ENCODE results near the gene C2CD2L.
"Not testable (repeated sequence)": the region's sequence is repeated elsewhere in the genome, so short reads cannot be mapped to it uniquely, and the experiment has no call there.

C2CD2L gene

DNA sequence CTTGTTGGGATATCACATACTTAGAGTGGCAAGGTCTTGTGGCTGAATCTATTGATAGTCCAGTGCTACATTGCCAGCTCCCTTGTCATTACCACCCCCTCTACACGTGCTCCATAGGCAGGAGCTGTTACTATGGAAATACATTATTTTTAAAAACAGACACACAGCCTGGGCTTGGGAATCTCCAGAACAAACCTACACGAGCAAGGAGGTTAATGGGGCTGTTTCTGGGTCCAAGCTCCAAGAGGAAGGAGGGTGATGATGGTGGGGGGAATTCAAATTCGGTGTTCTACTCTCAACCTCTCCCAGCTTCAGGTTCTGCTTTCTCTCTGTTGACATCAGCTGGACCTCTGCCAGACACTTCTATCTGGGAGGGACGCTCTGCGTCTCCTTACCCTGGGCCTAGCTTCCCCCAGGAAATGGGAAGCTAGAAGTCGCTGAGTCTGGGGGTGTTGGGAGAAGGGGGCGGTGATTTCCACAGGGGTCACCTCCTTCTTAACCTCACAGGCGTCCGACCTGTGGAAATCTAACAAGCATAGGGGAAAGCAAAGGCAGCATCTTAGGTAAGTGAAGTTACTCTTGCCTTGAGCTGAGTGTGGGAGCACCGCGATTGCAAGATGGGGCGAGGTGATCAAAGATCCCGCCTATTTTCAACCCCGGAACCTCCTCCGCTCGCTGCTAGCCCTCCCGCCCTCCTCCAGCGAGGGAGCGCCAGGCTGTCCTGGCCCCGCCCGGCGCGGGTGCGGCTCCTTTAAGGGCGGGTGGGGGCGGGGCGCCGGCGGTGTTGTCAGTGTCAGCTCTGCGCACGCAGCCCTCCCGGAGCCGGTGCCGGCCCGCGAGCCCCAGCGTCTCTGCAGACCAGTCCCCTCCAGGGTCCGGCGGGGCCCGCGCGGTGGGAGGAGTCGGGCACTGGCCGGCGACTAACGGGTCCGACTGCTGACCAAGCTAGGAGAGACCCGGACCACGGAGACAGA is at the start of gene C2CD2L:
Gene C2CD2L (plus strand): TSS at position 781 of the 974 bp plus-strand sequence. CDS start 398 bp downstream, outside the sequence.
- Histone ChIP-seq H3K79me2 (ENCODE audit: insufficient read depth, low read length) (peaks cover 35% of the 10 kb centered on the region), H3K27me3 (ENCODE audit: insufficient read depth, low read length, poor library complexity, severe bottlenecking) (no peaks in the 10 kb centered on the region), H3K9ac (ENCODE audit: low read depth, low read length, poor library complexity, severe bottlenecking) (peak within 1 kb of the TSS; percentile 92), H3K9me2 (replicated peaks; ENCODE audit: low read depth, low read length) (no peaks in the 10 kb centered on the region), H3K4me3 (ENCODE audit: low read length, poor library complexity, severe bottlenecking) (peak within 1 kb of the TSS; percentile 80), H3F3A (ENCODE audit: low read depth) (no peaks in the 10 kb centered on the region), H3K9me3 (ENCODE audit: insufficient read depth, low read depth, low read length) (no peaks in the 10 kb centered on the region), H4K20me1 (ENCODE audit: insufficient read depth, low read length, poor library complexity, severe bottlenecking) (no peaks in the 10 kb centered on the region), H2AFZ (ENCODE audit: low read length) (peak within 1 kb of the TSS; percentile 96), H3K4me1 (ENCODE audit: insufficient read depth, low read length, poor library complexity, severe bottlenecking) (peaks cover 36% of the 10 kb centered on the region), H3K36me3 (ENCODE audit: insufficient read depth, low read length) (peaks cover 4% of the 10 kb centered on the region; the same call in 1 of the 2 replicates), H3K4me2 (ENCODE audit: low read depth, low read length, poor library complexity, severe bottlenecking) (peak within 1 kb of the TSS; percentile 100)
- TF ChIP-seq, protein P1, sequence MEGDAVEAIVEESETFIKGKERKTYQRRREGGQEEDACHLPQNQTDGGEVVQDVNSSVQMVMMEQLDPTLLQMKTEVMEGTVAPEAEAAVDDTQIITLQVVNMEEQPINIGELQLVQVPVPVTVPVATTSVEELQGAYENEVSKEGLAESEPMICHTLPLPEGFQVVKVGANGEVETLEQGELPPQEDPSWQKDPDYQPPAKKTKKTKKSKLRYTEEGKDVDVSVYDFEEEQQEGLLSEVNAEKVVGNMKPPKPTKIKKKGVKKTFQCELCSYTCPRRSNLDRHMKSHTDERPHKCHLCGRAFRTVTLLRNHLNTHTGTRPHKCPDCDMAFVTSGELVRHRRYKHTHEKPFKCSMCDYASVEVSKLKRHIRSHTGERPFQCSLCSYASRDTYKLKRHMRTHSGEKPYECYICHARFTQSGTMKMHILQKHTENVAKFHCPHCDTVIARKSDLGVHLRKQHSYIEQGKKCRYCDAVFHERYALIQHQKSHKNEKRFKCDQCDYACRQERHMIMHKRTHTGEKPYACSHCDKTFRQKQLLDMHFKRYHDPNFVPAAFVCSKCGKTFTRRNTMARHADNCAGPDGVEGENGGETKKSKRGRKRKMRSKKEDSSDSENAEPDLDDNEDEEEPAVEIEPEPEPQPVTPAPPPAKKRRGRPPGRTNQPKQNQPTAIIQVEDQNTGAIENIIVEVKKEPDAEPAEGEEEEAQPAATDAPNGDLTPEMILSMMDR (conservative IDR thresholded peaks at IDR 0.05; ENCODE audit: low read length): no peak
- TF ChIP-seq EZH2phosphoT487 (IDR thresholded peaks at IDR 0.05; ENCODE audit: borderline replicate concordance): no peak

DNA sequence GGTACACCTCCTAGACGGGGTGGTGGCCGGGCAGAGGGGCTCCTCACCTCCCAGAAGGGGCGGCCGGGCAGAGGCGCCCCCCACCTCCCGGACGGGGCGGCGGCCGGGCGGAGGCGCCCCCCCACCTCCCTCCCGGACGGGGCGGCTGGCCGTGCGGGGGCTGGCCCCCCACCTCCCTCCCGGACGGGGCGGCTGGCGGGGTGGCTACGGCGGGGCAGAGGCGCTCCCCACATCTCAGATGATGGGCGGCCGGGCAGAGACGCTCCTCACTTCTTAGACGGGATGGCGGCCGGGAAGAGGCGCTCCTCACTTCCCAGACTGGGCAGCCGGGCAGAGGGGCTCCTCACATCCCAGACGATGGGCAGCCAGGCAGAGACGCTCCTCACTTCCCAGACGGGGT is 48.0 kb upstream of the C2CD2L start:
- Histone ChIP-seq H3K36me3 (ENCODE audit: insufficient read depth, low read length) (peaks cover 10% of the 10 kb centered on the region; the same call in 1 of the 2 replicates), H4K20me1 (ENCODE audit: insufficient read depth, low read length, poor library complexity, severe bottlenecking) (peaks cover 26% of the 10 kb centered on the region), H3K79me2 (ENCODE audit: insufficient read depth, low read length) (peaks cover 36% of the 10 kb centered on the region), H3K4me1 (ENCODE audit: insufficient read depth, low read length, poor library complexity, severe bottlenecking) (peaks cover 24% of the 10 kb centered on the region)
- H2AFZ ChIP-seq (ENCODE audit: low read length); H3K27me3 ChIP-seq (ENCODE audit: insufficient read depth, low read length, poor library complexity, severe bottlenecking); H3F3A ChIP-seq (ENCODE audit: low read depth); H3K4me3 ChIP-seq (ENCODE audit: low read length, poor library complexity, severe bottlenecking); H3K9me3 ChIP-seq (ENCODE audit: insufficient read depth, low read depth, low read length); H3K4me2 ChIP-seq (ENCODE audit: low read depth, low read length, poor library complexity, severe bottlenecking); H3K9me2 ChIP-seq (replicated peaks; ENCODE audit: low read depth, low read length); H3K9ac ChIP-seq (ENCODE audit: low read depth, low read length, poor library complexity, severe bottlenecking): not testable (repeated sequence)

DNA sequence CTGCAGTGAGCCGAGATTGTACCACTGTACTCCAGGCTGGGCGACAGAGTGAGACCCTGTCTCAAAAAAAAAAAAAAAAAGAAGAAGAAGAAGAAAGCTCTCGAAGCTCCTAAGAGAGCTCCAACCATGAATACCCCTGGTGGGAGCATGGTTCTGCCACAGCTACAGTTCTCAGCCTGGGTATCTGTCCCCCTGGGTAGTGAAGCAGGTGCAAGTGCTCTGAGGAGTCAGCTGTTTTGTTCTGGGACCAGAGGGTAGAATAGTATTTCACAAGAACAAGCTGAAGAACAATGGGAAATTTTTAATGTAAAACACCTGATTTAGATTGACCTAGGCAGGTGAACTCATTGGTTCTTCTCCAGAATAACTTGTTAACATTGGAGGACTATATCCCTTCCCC is 45.9 kb upstream of the C2CD2L start:
- peaks cover 13% of the 10 kb centered on the region for H3K4me1 ChIP-seq (ENCODE audit: insufficient read depth, low read length, poor library complexity, severe bottlenecking)
- no peak overlapping the region for H3K4me3 ChIP-seq (ENCODE audit: low read length, poor library complexity, severe bottlenecking)
- no peaks in the 10 kb centered on the region for H3F3A ChIP-seq (ENCODE audit: low read depth)
- H3K9me3 ChIP-seq (ENCODE audit: insufficient read depth, low read depth, low read length): no peaks in the 10 kb centered on the region
- TF ChIP-seq EZH2phosphoT487 (IDR thresholded peaks at IDR 0.05; ENCODE audit: borderline replicate concordance): no peak
- TF ChIP-seq, protein P1 (conservative IDR thresholded peaks at IDR 0.05; ENCODE audit: low read length): no peak
- H3K27me3 ChIP-seq (ENCODE audit: insufficient read depth, low read length, poor library complexity, severe bottlenecking): peaks cover 6% of the 10 kb centered on the region
- no peaks in the 10 kb centered on the region for H3K9me2 ChIP-seq (replicated peaks; ENCODE audit: low read depth, low read length)
- H3K9ac ChIP-seq (ENCODE audit: low read depth, low read length, poor library complexity, severe bottlenecking): no peak overlapping the region
- no peaks in the 10 kb centered on the region for H3K36me3 ChIP-seq (ENCODE audit: insufficient read depth, low read length)
- no peak overlapping the region for H2AFZ ChIP-seq (ENCODE audit: low read length)
- no peak overlapping the region for H3K4me2 ChIP-seq (ENCODE audit: low read depth, low read length, poor library complexity, severe bottlenecking)
- peaks cover 19% of the 10 kb centered on the region for H3K79me2 ChIP-seq (ENCODE audit: insufficient read depth, low read length)
- H4K20me1 ChIP-seq (ENCODE audit: insufficient read depth, low read length, poor library complexity, severe bottlenecking): peaks cover 5% of the 10 kb centered on the region

Data from Loucy (cell line).